NB4 (cell line): ENCODE measurements around the gene RPTOR.

Source experiments
- MYC ChIP-seq: IDR thresholded peaks from 2 replicates; pipeline ENCODE4 v1.6.1; 2011; ENCODE audit warnings: low read depth, low read length
- POLR2A ChIP-seq: IDR thresholded peaks from 2 replicates; pipeline ENCODE4 v1.6.1; 2011; ENCODE audit warnings: mild to moderate bottlenecking; ENCODE audit not compliant: insufficient read length; ENCODE audit errors: extremely low read depth
- TF ChIP-seq, protein P1 (sequence below): IDR thresholded peaks from one replicate; pipeline ENCODE4 v1.5.1; 2012; ENCODE audit warnings: low read depth, low read length
- TF ChIP-seq, protein P2 (sequence below): IDR thresholded peaks from 2 replicates; pipeline ENCODE4 v1.6.1; 2011; ENCODE audit warnings: low read depth, low read length

DNA sequence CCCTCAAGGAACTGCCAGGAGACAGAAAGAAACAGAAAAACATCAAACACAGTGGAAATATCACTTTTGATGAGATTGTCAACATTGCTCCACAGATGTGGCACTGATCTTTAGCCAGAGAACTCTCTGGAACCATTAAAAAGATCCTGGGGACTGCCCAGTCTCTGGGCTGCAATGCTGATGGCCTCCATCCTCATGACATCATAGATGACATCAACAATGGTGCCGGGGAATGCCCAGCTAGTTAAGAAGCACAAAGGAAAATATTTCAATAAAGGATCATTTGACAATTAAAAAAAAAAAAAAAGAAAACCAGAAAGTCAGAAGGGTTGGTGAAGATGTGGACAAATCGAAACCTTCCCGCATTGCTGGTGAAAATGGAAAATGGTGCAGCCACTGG lies 432.1 kb downstream of the RPTOR start:
- TF ChIP-seq, protein P1, sequence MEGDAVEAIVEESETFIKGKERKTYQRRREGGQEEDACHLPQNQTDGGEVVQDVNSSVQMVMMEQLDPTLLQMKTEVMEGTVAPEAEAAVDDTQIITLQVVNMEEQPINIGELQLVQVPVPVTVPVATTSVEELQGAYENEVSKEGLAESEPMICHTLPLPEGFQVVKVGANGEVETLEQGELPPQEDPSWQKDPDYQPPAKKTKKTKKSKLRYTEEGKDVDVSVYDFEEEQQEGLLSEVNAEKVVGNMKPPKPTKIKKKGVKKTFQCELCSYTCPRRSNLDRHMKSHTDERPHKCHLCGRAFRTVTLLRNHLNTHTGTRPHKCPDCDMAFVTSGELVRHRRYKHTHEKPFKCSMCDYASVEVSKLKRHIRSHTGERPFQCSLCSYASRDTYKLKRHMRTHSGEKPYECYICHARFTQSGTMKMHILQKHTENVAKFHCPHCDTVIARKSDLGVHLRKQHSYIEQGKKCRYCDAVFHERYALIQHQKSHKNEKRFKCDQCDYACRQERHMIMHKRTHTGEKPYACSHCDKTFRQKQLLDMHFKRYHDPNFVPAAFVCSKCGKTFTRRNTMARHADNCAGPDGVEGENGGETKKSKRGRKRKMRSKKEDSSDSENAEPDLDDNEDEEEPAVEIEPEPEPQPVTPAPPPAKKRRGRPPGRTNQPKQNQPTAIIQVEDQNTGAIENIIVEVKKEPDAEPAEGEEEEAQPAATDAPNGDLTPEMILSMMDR = no peak
- TF ChIP-seq, protein P2, sequence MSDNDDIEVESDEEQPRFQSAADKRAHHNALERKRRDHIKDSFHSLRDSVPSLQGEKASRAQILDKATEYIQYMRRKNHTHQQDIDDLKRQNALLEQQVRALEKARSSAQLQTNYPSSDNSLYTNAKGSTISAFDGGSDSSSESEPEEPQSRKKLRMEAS = no peak
- TF ChIP-seq POLR2A (no peak), MYC (no peak)
